Panc1 (cell line): ENCODE measurements around the gene MBD3. TPM values are rescaled to one million over a fixed set of nuclear protein-coding genes. Genes with fewer than 3 reads are reported as not detected.

Experiments used
- ATAC-seq: fragments of 200-7000 bp; cut with Tn5 transposase; 2 replicates; pipeline ENCODE4 v1.9.1; 2020; ENCODE audit warnings: mild to moderate bottlenecking, moderate library complexity
- BruUV-seq: library from RNA; stranded (reverse); fragments of 400-500 nt; replicated peaks from 2 replicates; lab custom pipeline; 2021; lab: Mats Ljungman, UMichigan
- CTCF ChIA-PET: fragments of 300-600 bp; sonication (Branson Sonifier 250); formaldehyde crosslinking; loops from one replicate; lab custom pipeline; 2022; ENCODE audit warnings: antibody characterized with exemption; lab: Charles Lee
- POLR2A ChIA-PET: fragments of 300-600 bp; sonication (Branson Sonifier 250); formaldehyde crosslinking; loops from one replicate; lab custom pipeline; 2022; ENCODE audit warnings: antibody characterized with exemption; lab: Charles Lee
- DNase-seq: peaks from one replicate; pipeline ENCODE4 v3.0.0-alpha.2; 2010; ENCODE audit warnings: low read depth, low spot score
- H3K27ac ChIP-seq: 2 replicates; pipeline ENCODE4 v1.5.1; 2011; ENCODE audit warnings: mild to moderate bottlenecking, low read length, inconsistent platforms
- H3K27me3 ChIP-seq: fragments of 200-500 bp; sonication (Bioruptor generic); 2 replicates; pipeline ENCODE4 v1.6.0; 2014; ENCODE audit warnings: low read length, inconsistent platforms; ENCODE audit not compliant: control insufficient read depth, insufficient read depth
- H3K36me3 ChIP-seq: fragments of 200-500 bp; sonication (Bioruptor generic); 2 replicates; pipeline ENCODE4 v1.5.1; 2014; ENCODE audit warnings: inconsistent platforms, mild to moderate bottlenecking, low read length, moderate library complexity; ENCODE audit not compliant: control insufficient read depth, insufficient read depth
- H3K4me1 ChIP-seq: 2 replicates; pipeline ENCODE4 v1.5.1; 2011; ENCODE audit warnings: inconsistent platforms, mild to moderate bottlenecking, low read length, moderate library complexity; ENCODE audit not compliant: control insufficient read depth, insufficient read depth
- H3K4me3 ChIP-seq, 2 experiments: 2 replicates each; pipeline ENCODE4 v1.5.1; 2011 to 2012; ENCODE audit warnings: low read depth in 2 of 2, low read length in 2 of 2, mild to moderate bottlenecking in 2 of 2, inconsistent platforms in 1 of 2, moderate library complexity in 1 of 2
- H3K9me3 ChIP-seq: fragments of 200-500 bp; sonication (Bioruptor generic); 2 replicates; pipeline ENCODE4 v1.5.1; 2014; ENCODE audit warnings: low read depth, mild to moderate bottlenecking, inconsistent platforms, low read length, moderate library complexity; ENCODE audit not compliant: control insufficient read depth, insufficient read depth
- CTCF ChIP-seq: fragments of 450-650 bp; IDR thresholded peaks from 2 replicates; pipeline ENCODE4 v1.5.1; 2017; ENCODE audit warnings: mild to moderate bottlenecking
- POLR2AphosphoS5 ChIP-seq: IDR thresholded peaks from 2 replicates; pipeline ENCODE4 v1.6.1; 2012; ENCODE audit warnings: mild to moderate bottlenecking, low read depth, low read length, moderate library complexity
- REST ChIP-seq, 2 experiments: IDR thresholded peaks; 2 replicates each; pipeline ENCODE4 v1.6.1; 2011 to 2012; ENCODE audit warnings: low read depth in 2 of 2, control low read depth in 1 of 2, low read length in 1 of 2, mild to moderate bottlenecking in 1 of 2, moderate library complexity in 1 of 2; ENCODE audit not compliant: insufficient read depth in 1 of 2
- SIN3A ChIP-seq: IDR thresholded peaks from 2 replicates; pipeline ENCODE4 v1.6.1; 2012; ENCODE audit warnings: low read depth, mild to moderate bottlenecking, low read length, moderate library complexity, borderline replicate concordance; ENCODE audit not compliant: insufficient read depth
- TCF7L2 ChIP-seq: IDR thresholded peaks from 2 replicates; pipeline ENCODE4 v1.6.1; 2011; ENCODE audit warnings: mild to moderate bottlenecking, low read depth, low read length, inconsistent platforms
- in situ Hi-C: cut with HindIII; loops from 2 replicates; pipeline ENCODE4 v1.10.0; 2016; ENCODE audit warnings: low sequenced_read_pairs, low pct_unique_long_range_greater_than_20kb
- intact Hi-C: fragments of 100-400 bp; cut with micrococcal nuclease; formaldehyde crosslinking; loops from one replicate; pipeline ENCODE4 v1.10.0; 2022; ENCODE audit not compliant: unreplicated experiment
- total RNA-seq: library from RNA; stranded (reverse); gene quantifications from one replicate; pipeline ENCODE4 v1.2.1, GENCODE V29; 2021; ENCODE audit not compliant: unreplicated experiment

Gene MBD3
- total RNA-seq, 1 experiment from 2014 or later, result 139 TPM

GRCh38 chr19:1612114-1613086 is 19.7 kb upstream of the MBD3 start:
- ChIA-PET CTCF (no interaction called here), POLR2A (no interaction called here)
- DNase-seq (no peak), ATAC-seq (no peak)
- BruUV-seq, result no TSS peak
- no peak for TF ChIP-seq REST (IDR thresholded peaks at IDR 0.05; ENCODE audit: insufficient read depth in 1 of 2, low read depth in 2 of 2, low read length in 1 of 2)
- TF ChIP-seq CTCF, result no peak
- no peak for TF ChIP-seq TCF7L2
- no peak for TF ChIP-seq POLR2AphosphoS5
- TF ChIP-seq SIN3A, result no peak
- Histone ChIP-seq H3K27ac (no peak overlapping the region), H3K27me3 (no peaks in the 10 kb centered on the region), H3K4me3 (no peak overlapping the region), H3K4me1 (peaks cover 17% of the 10 kb centered on the region), H3K36me3 (no peaks in the 10 kb centered on the region), H3K9me3 (no peaks in the 10 kb centered on the region)
- intact Hi-C loops (no loop called here), in situ Hi-C loops (no loop called here)

- Histone ChIP-seq H3K4me1 (peaks cover 17% of the 10 kb centered on the region), H3K36me3 (no peaks in the 10 kb centered on the region), H3K27me3 (no peaks in the 10 kb centered on the region), H3K4me3 (no peak overlapping the region), H3K9me3 (no peaks in the 10 kb centered on the region), H3K27ac (no peak overlapping the region)
- no peak for ATAC-seq
- in situ Hi-C loops, result no loop called here
- intact Hi-C loops, result no loop called here
- DNase-seq, result no peak
- ChIA-PET POLR2A (no interaction called here), CTCF (no interaction called here)
- TF ChIP-seq TCF7L2 (no peak), POLR2AphosphoS5 (no peak), CTCF (no peak), SIN3A (no peak), REST (IDR thresholded peaks at IDR 0.05; ENCODE audit: insufficient read depth in 1 of 2, low read depth in 2 of 2, low read length in 1 of 2) (no peak)
- BruUV-seq, result TSS peak; percentile 77
Measured at GRCh38 chr19:1611353-1611752, 18.7 kb upstream of the MBD3 start.
